DMS79 treated with DMSO at 0.1 percent for 48 hours (cell line): ENCODE measurements around the gene TRIM47.
"Not testable (repeated sequence)": the region's sequence is repeated elsewhere in the genome, so short reads cannot be mapped to it uniquely, and the experiment has no call there.

ENCODE experiments used
- DNase-seq: peaks from one replicate; lab custom pipeline; 2025; lab: John Stamatoyannopoulos, UW

TRIM47 gene

GRCh38 chr17:75891605-75892555 lies 13.5 kb upstream of the TRIM47 start:
- no peak for DNase-seq

GRCh38 chr17:75891022-75891604 lies 12.7 kb upstream of the TRIM47 start:
- DNase-seq, result no peak

GRCh38 chr17:75889454-75889853 lies 11.1 kb upstream of the TRIM47 start:
- no peak for DNase-seq

- DNase-seq, result no peak
Measured at GRCh38 chr17:75888484-75888883, 10.1 kb upstream of the TRIM47 start.

- DNase-seq, result not testable (repeated sequence)
Measured at GRCh38 chr17:75885860-75886259, 7.5 kb upstream of the TRIM47 start.

GRCh38 chr17:75885431-75885830 lies 7.0 kb upstream of the TRIM47 start:
- no peak for DNase-seq

- no peak for DNase-seq
Measured at GRCh38 chr17:75881678-75882454, 3.5 kb upstream of the TRIM47 start.

GRCh38 chr17:75880266-75880665 lies 1.9 kb upstream of the TRIM47 start:
- DNase-seq, result no peak

- DNase-seq, result peak; percentile 13
Measured at GRCh38 chr17:75877752-75878173, 618 bp downstream of the TRIM47 start.

GRCh38 chr17:75876938-75877751 lies 1.2 kb downstream of the TRIM47 start:
- peak; percentile 9 for DNase-seq

- DNase-seq, result peak; percentile 68
Measured at GRCh38 chr17:75876190-75876937, 2.0 kb downstream of the TRIM47 start.

GRCh38 chr17:75875940-75876189 lies 2.5 kb downstream of the TRIM47 start:
- DNase-seq, result no peak

- peak; percentile 67 for DNase-seq
Measured at GRCh38 chr17:75875182-75875939, 3.0 kb downstream of the TRIM47 start.

GRCh38 chr17:75874323-75875181 lies 3.8 kb downstream of the TRIM47 start:
- DNase-seq, result no peak

- no peak for DNase-seq
Measured at GRCh38 chr17:75873587-75874322, 4.6 kb downstream of the TRIM47 start.

- DNase-seq, result no peak
Measured at GRCh38 chr17:75872434-75873351, 5.7 kb downstream of the TRIM47 start.

GRCh38 chr17:75870228-75870627 lies 8.2 kb downstream of the TRIM47 start:
- DNase-seq, result not testable (repeated sequence)
